ENCODE data around the gene IGDCC3.

Gene IGDCC3

DNA sequence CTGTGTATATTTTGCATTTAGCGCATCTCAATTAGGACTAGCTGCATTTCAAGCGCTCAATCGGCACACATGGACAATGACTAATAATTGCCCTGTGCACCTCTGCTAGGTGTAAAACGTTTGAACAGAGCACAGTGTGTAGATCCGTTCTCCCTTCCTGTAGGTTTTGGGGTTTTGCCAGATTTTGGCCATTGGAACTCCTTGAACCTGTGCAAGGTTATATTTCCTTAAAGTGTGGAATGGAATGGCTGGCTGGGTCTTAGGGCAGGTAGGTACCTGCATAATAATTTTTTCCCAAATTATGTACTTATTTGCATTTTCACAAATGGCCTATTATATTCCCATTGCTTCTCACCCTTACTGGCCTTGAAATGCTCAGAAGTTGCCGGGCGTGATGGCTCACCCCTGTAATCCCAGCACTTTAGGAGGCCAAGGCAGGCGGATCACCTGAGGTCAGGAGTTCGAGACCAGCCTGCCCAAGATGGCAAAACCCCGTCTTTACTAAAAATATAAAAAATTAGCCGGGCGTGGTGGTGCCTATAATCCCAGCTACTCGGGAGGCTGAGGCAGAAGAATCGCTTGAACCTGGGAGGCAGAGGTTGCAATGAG lies 72.5 kb downstream of the IGDCC3 start:
- H2AFZ ChIP-seq (ENCODE audit: low read length), result no peak overlapping the region
- peak overlapping the region; percentile 4 for H3K4me3 ChIP-seq (ENCODE audit: low read depth, low read length, poor library complexity, severe bottlenecking)
- no peaks in the 10 kb centered on the region for H3K9me3 ChIP-seq (ENCODE audit: low read length)
- peaks cover 6% of the 10 kb centered on the region for H3F3A ChIP-seq (ENCODE audit: insufficient read depth, low read length)
- H3K27ac ChIP-seq (ENCODE audit: low read depth, low read length, poor library complexity, severe bottlenecking), result peak overlapping the region; percentile 73
- TF ChIP-seq, protein P1, sequence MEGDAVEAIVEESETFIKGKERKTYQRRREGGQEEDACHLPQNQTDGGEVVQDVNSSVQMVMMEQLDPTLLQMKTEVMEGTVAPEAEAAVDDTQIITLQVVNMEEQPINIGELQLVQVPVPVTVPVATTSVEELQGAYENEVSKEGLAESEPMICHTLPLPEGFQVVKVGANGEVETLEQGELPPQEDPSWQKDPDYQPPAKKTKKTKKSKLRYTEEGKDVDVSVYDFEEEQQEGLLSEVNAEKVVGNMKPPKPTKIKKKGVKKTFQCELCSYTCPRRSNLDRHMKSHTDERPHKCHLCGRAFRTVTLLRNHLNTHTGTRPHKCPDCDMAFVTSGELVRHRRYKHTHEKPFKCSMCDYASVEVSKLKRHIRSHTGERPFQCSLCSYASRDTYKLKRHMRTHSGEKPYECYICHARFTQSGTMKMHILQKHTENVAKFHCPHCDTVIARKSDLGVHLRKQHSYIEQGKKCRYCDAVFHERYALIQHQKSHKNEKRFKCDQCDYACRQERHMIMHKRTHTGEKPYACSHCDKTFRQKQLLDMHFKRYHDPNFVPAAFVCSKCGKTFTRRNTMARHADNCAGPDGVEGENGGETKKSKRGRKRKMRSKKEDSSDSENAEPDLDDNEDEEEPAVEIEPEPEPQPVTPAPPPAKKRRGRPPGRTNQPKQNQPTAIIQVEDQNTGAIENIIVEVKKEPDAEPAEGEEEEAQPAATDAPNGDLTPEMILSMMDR (IDR thresholded peaks at IDR 0.05; ENCODE audit: low read length), result no peak
- no peak for TF ChIP-seq EZH2 (IDR thresholded peaks at IDR 0.05; ENCODE audit: borderline replicate concordance, low read length)
- no peaks in the 10 kb centered on the region for H3K79me2 ChIP-seq (ENCODE audit: insufficient read depth, low read length)
- no peaks in the 10 kb centered on the region for H4K20me1 ChIP-seq (ENCODE audit: insufficient read depth, low read length)
- peak overlapping the region; percentile 32 for H3K4me2 ChIP-seq (ENCODE audit: low read length)
- no peak overlapping the region; the same call in 1 of the 2 replicates for H3K9ac ChIP-seq (ENCODE audit: low read length)
- peaks cover 21% of the 10 kb centered on the region for H3K4me1 ChIP-seq (ENCODE audit: insufficient read depth, low read length, severe bottlenecking)
- H3K36me3 ChIP-seq (ENCODE audit: insufficient read depth, low read length), result no peaks in the 10 kb centered on the region
- H3K27me3 ChIP-seq (ENCODE audit: insufficient read depth, low read length), result no peaks in the 10 kb centered on the region
- no peaks in the 10 kb centered on the region for H3K9me2 ChIP-seq (ENCODE audit: low read depth, low read length)

- TF ChIP-seq, protein P1 (IDR thresholded peaks at IDR 0.05; ENCODE audit: low read length), result no peak; the same call in 1 of the 2 replicates
- TF ChIP-seq EZH2 (IDR thresholded peaks at IDR 0.05; ENCODE audit: borderline replicate concordance, low read length), result no peak
- H4K20me1 ChIP-seq (ENCODE audit: insufficient read depth, low read length), result no peaks in the 10 kb centered on the region
- H2AFZ ChIP-seq (ENCODE audit: low read length), result peak within 1 kb of the TSS; percentile 66
- H3K4me2 ChIP-seq (ENCODE audit: low read length), result peak within 1 kb of the TSS; percentile 78
- H3K9me3 ChIP-seq (ENCODE audit: low read length), result no peaks in the 10 kb centered on the region
- peak within 1 kb of the TSS; percentile 73 for H3K27ac ChIP-seq (ENCODE audit: low read depth, low read length, poor library complexity, severe bottlenecking)
- no peaks in the 10 kb centered on the region for H3K79me2 ChIP-seq (ENCODE audit: insufficient read depth, low read length)
- H3K4me1 ChIP-seq (ENCODE audit: insufficient read depth, low read length, severe bottlenecking), result peaks cover 27% of the 10 kb centered on the region
- H3K27me3 ChIP-seq (ENCODE audit: insufficient read depth, low read length), result no peaks in the 10 kb centered on the region
- peak within 1 kb of the TSS; percentile 57 for H3K4me3 ChIP-seq (ENCODE audit: low read depth, low read length, poor library complexity, severe bottlenecking)
- peak within 1 kb of the TSS; percentile 77 for H3K9ac ChIP-seq (ENCODE audit: low read length)
- H3K9me2 ChIP-seq (ENCODE audit: low read depth, low read length), result no peaks in the 10 kb centered on the region
- peaks cover 6% of the 10 kb centered on the region for H3F3A ChIP-seq (ENCODE audit: insufficient read depth, low read length)
- H3K36me3 ChIP-seq (ENCODE audit: insufficient read depth, low read length), result no peaks in the 10 kb centered on the region
These were observed 73.2 kb downstream of the IGDCC3 start, which contains the start of gene RNU5B-1 for GRCh38 chr15:65304381-65305149. Gene RNU5B-1 (plus strand): TSS chr15:65304677.

- no peak for TF ChIP-seq EZH2 (IDR thresholded peaks at IDR 0.05; ENCODE audit: borderline replicate concordance, low read length)
- TF ChIP-seq, protein P1 (IDR thresholded peaks at IDR 0.05; ENCODE audit: low read length), result peak; percentile 92; the same call in 1 of the 2 replicates
- Histone ChIP-seq H3F3A (ENCODE audit: insufficient read depth, low read length) (peaks cover 6% of the 10 kb centered on the region), H3K4me1 (ENCODE audit: insufficient read depth, low read length, severe bottlenecking) (peaks cover 27% of the 10 kb centered on the region), H4K20me1 (ENCODE audit: insufficient read depth, low read length) (no peaks in the 10 kb centered on the region), H2AFZ (ENCODE audit: low read length) (peak overlapping the region; percentile 66), H3K4me3 (ENCODE audit: low read depth, low read length, poor library complexity, severe bottlenecking) (peak overlapping the region; percentile 57), H3K9me3 (ENCODE audit: low read length) (no peaks in the 10 kb centered on the region), H3K36me3 (ENCODE audit: insufficient read depth, low read length) (no peaks in the 10 kb centered on the region), H3K27me3 (ENCODE audit: insufficient read depth, low read length) (no peaks in the 10 kb centered on the region), H3K4me2 (ENCODE audit: low read length) (peak overlapping the region; percentile 78), H3K27ac (ENCODE audit: low read depth, low read length, poor library complexity, severe bottlenecking) (peak overlapping the region; percentile 73), H3K9ac (ENCODE audit: low read length) (peak overlapping the region; percentile 77), H3K9me2 (ENCODE audit: low read depth, low read length) (no peaks in the 10 kb centered on the region), H3K79me2 (ENCODE audit: insufficient read depth, low read length) (no peaks in the 10 kb centered on the region)
These were observed 74.0 kb downstream of the IGDCC3 start for GRCh38 chr15:65303687-65304380.
